Suprapubic skin (tissue), 4 donors: ENCODE data around the gene PET100.

Source experiments
- CTCF ChIP-seq, 2 donors: fragments of 200-600 bp in 1 of 2; fragments of 450-650 bp in 1 of 2; sonication (generic) in 1 of 2; IDR thresholded peaks; one replicate each; pipeline ENCODE4 v1.5.1; 2016 to 2019; ENCODE audit warnings: antibody characterized with exemption in 2 of 2, mild to moderate bottlenecking in 1 of 2, moderate library complexity in 1 of 2
- EP300 ChIP-seq: sonication (generic); formaldehyde crosslinking; IDR thresholded peaks from one replicate; pipeline ENCODE4 v1.6.1; 2017; ENCODE audit warnings: antibody characterized with exemption
- POLR2A ChIP-seq, 2 donors: fragments of 450-650 bp; IDR thresholded peaks; one replicate each; pipeline ENCODE4 v1.6.1; 2017; ENCODE audit warnings: antibody characterized with exemption in 2 of 2, mild to moderate bottlenecking in 2 of 2, moderate library complexity in 2 of 2
- POLR2AphosphoS5 ChIP-seq, 3 donors: sonication (generic); formaldehyde crosslinking; IDR thresholded peaks; one replicate each; pipeline ENCODE4 v1.6.1; 2017; ENCODE audit warnings: antibody characterized with exemption in 3 of 3

GRCh38 chr19:7600721-7601120 is 28.9 kb upstream of the PET100 start:
- TF ChIP-seq POLR2AphosphoS5 (IDR thresholded peaks at IDR 0.05) (no peak), CTCF (IDR thresholded peaks at IDR 0.05) (no peak), POLR2A (IDR thresholded peaks at IDR 0.05) (no peak), EP300 (no peak)
